ENCODE data around the gene SERTM2. TPM values are rescaled to one million over a fixed set of nuclear protein-coding genes. Genes with fewer than 3 reads are reported as not detected.

The SERTM2 gene
- total and polyA plus RNA-seq, 2 of the 8 experiments (the other 6 are each of a cell fraction or from before 2014, with no cell fraction given): 0.45 to 0.58 TPM

DNA sequence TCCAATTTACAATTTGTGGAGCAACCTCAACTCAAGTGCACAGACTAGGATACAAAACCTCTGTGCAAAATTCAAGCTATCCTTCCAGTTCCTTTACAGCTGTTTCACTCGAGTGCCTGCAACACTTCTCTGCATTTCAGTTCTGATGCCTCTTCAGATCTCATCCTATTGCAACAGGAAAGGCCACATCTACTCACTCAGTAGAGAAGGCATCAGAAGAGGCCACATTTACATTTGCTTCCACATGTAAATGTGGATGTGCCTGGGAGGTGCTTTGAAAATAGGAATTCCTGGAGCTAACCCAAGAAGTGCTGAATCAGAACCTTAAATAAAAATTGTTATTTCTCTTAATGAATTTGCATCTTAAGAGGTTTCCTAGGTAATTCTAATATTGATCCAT, 45.8 kb upstream of the SERTM2 start (continued):
- TF ChIP-seq EP300 (IDR thresholded peaks at IDR 0.05; ENCODE audit: borderline replicate concordance in 1 of 2, low read depth in 2 of 2, low read length in 2 of 2) (no peak), RBBP5 (IDR thresholded peaks at IDR 0.05; ENCODE audit: borderline replicate concordance, low read depth, low read length) (no peak), POU5F1 (IDR thresholded peaks at IDR 0.05; ENCODE audit: low read depth, low read length) (no peak)
